K562 (cell line): Measurements from ENCODE around the gene KCND1. TPM values are rescaled to one million over a fixed set of nuclear protein-coding genes. Genes with fewer than 3 reads are reported as not detected.

ENCODE experiments used
- ATAC-seq: fragments of 200-7000 bp; cut with Tn5 transposase; 3 replicates; pipeline ENCODE4 v1.9.1; 2020; ENCODE audit warnings: moderate library complexity
- BruUV-seq: library from RNA; stranded (reverse); fragments of 400-500 nt; replicated peaks from 2 replicates; lab custom pipeline; 2021; lab: Mats Ljungman, UMichigan
- CTCF ChIA-PET: fragments of 300-600 bp; formaldehyde crosslinking; extraction: SDS; loops from one replicate; lab custom pipeline; 2021; ENCODE audit warnings: low intra/inter-chr PET ratio; lab: Yijun Ruan, JAX
- POLR2A ChIA-PET: fragments of 300-600, 350-650 bp; sonication (Branson Sonifier 250); formaldehyde crosslinking; extraction: SDS; loops from one replicate; lab custom pipeline; 2021; ENCODE audit warnings: antibody characterized with exemption, inconsistent platforms; lab: Yijun Ruan, JAX
- DNase-seq, 4 experiments: peaks; one replicate each; pipeline versions ENCODE4 v3.0.0 to v3.0.0-alpha.2; 2011 to 2018; ENCODE audit warnings: low spot score in 3 of 4, mixed read lengths in 3 of 4; ENCODE audit errors: extremely low read depth in 1 of 4
- FAIRE-seq: peaks from 2 replicates; lab custom pipeline; 2011; peaks lifted over from hg19 to GRCh38; lab: Jason Lieb, UNC
- H2AFZ ChIP-seq: 2 replicates; pipeline ENCODE4 v1.6.0; 2011; ENCODE audit warnings: low read depth, low read length, control low read depth, inconsistent platforms
- H3K27ac ChIP-seq: fragments of 200-600 bp; 3 replicates; pipeline ENCODE4 v1.8.0; 2011; ENCODE audit warnings: low read depth, mild to moderate bottlenecking, control low read depth, inconsistent platforms, low read length, moderate library complexity, mixed read lengths; ENCODE audit errors: extremely low read depth
- H3K27me3 ChIP-seq, 2 experiments: fragments of 300-600 bp in 1 of 2; 2 replicates in 1 of 2; 3 replicates in 1 of 2; pipeline versions ENCODE4 v1.6.0 to v1.8.0; 2011; ENCODE audit warnings: inconsistent platforms in 2 of 2, low read length in 2 of 2, mild to moderate bottlenecking in 1 of 2, mixed read lengths in 1 of 2, moderate library complexity in 1 of 2; ENCODE audit not compliant: control insufficient read depth in 2 of 2, insufficient read depth in 2 of 2
- H3K36me3 ChIP-seq: fragments of 300-600 bp; 3 replicates; pipeline ENCODE4 v1.8.0; 2011; ENCODE audit warnings: mild to moderate bottlenecking, low read length, inconsistent platforms; ENCODE audit not compliant: control insufficient read depth, insufficient read depth
- H3K4me1 ChIP-seq, 2 experiments: fragments of 200-600 bp in 1 of 2; replicated peaks in 1 of 2; 2 replicates in 1 of 2; 3 replicates in 1 of 2; pipeline versions ENCODE4 v1.5.1 to v1.8.0; 2011; ENCODE audit warnings: inconsistent platforms in 2 of 2, low read length in 2 of 2, mild to moderate bottlenecking in 1 of 2, mixed read lengths in 1 of 2, moderate library complexity in 1 of 2; ENCODE audit not compliant: control insufficient read depth in 2 of 2, insufficient read depth in 2 of 2
- H3K4me2 ChIP-seq: 2 replicates; pipeline ENCODE4 v1.6.1; 2011; ENCODE audit warnings: low read length, control low read depth, inconsistent platforms, mixed read lengths; ENCODE audit not compliant: insufficient read depth
- H3K4me3 ChIP-seq: fragments of 200-600 bp; sonication (generic), shearing (Covaris generic); 2 replicates; pipeline ENCODE4 v1.5.1; 2016; ENCODE audit warnings: control low read depth, inconsistent platforms
- H3K79me2 ChIP-seq: fragments of 200-600 bp; 3 replicates; pipeline ENCODE4 v1.8.0; 2011; ENCODE audit warnings: low read length, inconsistent platforms; ENCODE audit not compliant: control insufficient read depth, insufficient read depth
- H3K9ac ChIP-seq, 2 experiments: 2 replicates each; pipeline versions ENCODE4 v1.6.0 to v1.6.1; 2011; ENCODE audit warnings: low read depth in 2 of 2, low read length in 2 of 2, control low read depth in 1 of 2, inconsistent platforms in 1 of 2, mild to moderate bottlenecking in 1 of 2, mixed read lengths in 1 of 2; ENCODE audit not compliant: insufficient read depth in 1 of 2
- H3K9me1 ChIP-seq: one replicate; pipeline ENCODE4 v1.6.0; 2011; ENCODE audit warnings: inconsistent platforms, mild to moderate bottlenecking, low read length, moderate library complexity; ENCODE audit not compliant: control insufficient read depth, insufficient read depth
- H3K9me3 ChIP-seq: replicated peaks from 2 replicates; pipeline ENCODE4 v1.5.1; 2011; ENCODE audit warnings: low read depth, low read length, inconsistent platforms; ENCODE audit not compliant: control insufficient read depth, insufficient read depth
- H4K20me1 ChIP-seq: replicated peaks from 2 replicates; pipeline ENCODE4 v1.6.1; 2011; ENCODE audit warnings: low read length, inconsistent platforms, mixed read lengths; ENCODE audit not compliant: control insufficient read depth, insufficient read depth
- BRD4 ChIP-seq: fragments of 200-600 bp; sonication (generic); IDR thresholded peaks from 2 replicates; pipeline ENCODE4 v1.6.1; 2017; ENCODE audit warnings: inconsistent platforms
- CBX1 ChIP-seq: sonication (generic); IDR thresholded peaks from 2 replicates; pipeline ENCODE4 v1.6.1; 2016; ENCODE audit warnings: antibody characterized with exemption, low read depth, mild to moderate bottlenecking
- GABPA ChIP-seq: fragments of 200-800 bp; sonication (Bioruptor generic); conservative IDR thresholded peaks from 2 replicates; pipeline ENCODE4 v1.6.1; 2016; ENCODE audit warnings: low read depth, missing genetic modification characterization, missing compliant biosample characterization
- HIVEP1 ChIP-seq: fragments of 250-450 bp; sonication (Bioruptor Pico); IDR thresholded peaks from 2 replicates; pipeline ENCODE4 v1.4.0; 2020; ENCODE audit warnings: mild to moderate bottlenecking
- KLF6 ChIP-seq: fragments of 250-450 bp; sonication (Bioruptor Pico); IDR thresholded peaks from 2 replicates; pipeline ENCODE4 v1.4.0; 2020; ENCODE audit warnings: mild to moderate bottlenecking, moderate library complexity, borderline replicate concordance
- MED1 ChIP-seq: sonication (generic); formaldehyde crosslinking; IDR thresholded peaks from 2 replicates; pipeline ENCODE4 v1.8.1; 2023; ENCODE audit warnings: missing genetic modification reagents, borderline replicate concordance
- PHB ChIP-seq: fragments of 250-450 bp; sonication (Bioruptor Pico); IDR thresholded peaks from 2 replicates; pipeline ENCODE4 v1.5.0; 2021
- POLR2B ChIP-seq: fragments of 450-650 bp; IDR thresholded peaks from 2 replicates; pipeline ENCODE4 v1.6.1; 2018; ENCODE audit warnings: low read depth; ENCODE audit not compliant: partially characterized antibody
- RFX7 ChIP-seq: fragments of 250-450 bp; sonication (Bioruptor Pico); IDR thresholded peaks from 2 replicates; pipeline ENCODE4 v1.5.1; 2021; ENCODE audit warnings: mild to moderate bottlenecking
- TRIM28 ChIP-seq: fragments of 450-650 bp; IDR thresholded peaks from 2 replicates; pipeline ENCODE4 v1.6.1; 2017
- WHSC1 ChIP-seq: IDR thresholded peaks from one replicate; pipeline ENCODE4 v1.6.1; 2012; ENCODE audit warnings: low read length, control low read depth, inconsistent platforms
- ZBTB9 ChIP-seq: fragments of 450-650 bp; formaldehyde crosslinking; IDR thresholded peaks from 2 replicates; pipeline ENCODE4 v1.4.0; 2020; ENCODE audit warnings: mild to moderate bottlenecking, moderate library complexity
- ZKSCAN1 ChIP-seq: fragments of 150-350 bp; IDR thresholded peaks from 2 replicates; pipeline ENCODE4 v1.6.1; 2016; ENCODE audit warnings: low read depth, low read length
- ZNF146 ChIP-seq: IDR thresholded peaks from one replicate; pipeline ENCODE4 v1.6.1; 2018; ENCODE audit warnings: missing compliant biosample characterization; ENCODE audit not compliant: unreplicated experiment
- ZNF280A ChIP-seq: fragments of 450-650 bp; IDR thresholded peaks from 2 replicates; pipeline ENCODE4 v1.6.1; 2018; ENCODE audit warnings: mild to moderate bottlenecking, low read depth; ENCODE audit not compliant: partially characterized antibody
- WGBS: fragments of 100-300 bp; shearing (Covaris generic); methylation state at CpG from one replicate; pipeline ENCODE4 v1.1.6; 2016; ENCODE audit warnings: low coverage, mixed read lengths; ENCODE audit not compliant: insufficient coverage; ENCODE audit errors: missing lambda C conversion rate; 5-methylcytosine and 5-hydroxymethylcytosine counted together
- in situ Hi-C: fragments of 300-500 bp; cut with MboI; formaldehyde crosslinking; loops from 4 replicates; pipeline ENCODE4 v1.15.0; 2018; ENCODE audit warnings: inconsistent platforms, mixed read lengths
- intact Hi-C: fragments of 100-400 bp; cut with micrococcal nuclease; formaldehyde crosslinking; loops from 2 replicates; pipeline ENCODE4 v1.14.2; 2022
- polyA plus RNA-seq, 8 experiments: library from polyadenylated mRNA; depleted of rRNA in 4 of 8; stranded (reverse) in 5 of 8; unstranded in 3 of 8; fragments of >200 nt; fragmentation: Nextera tagmentation in 2 of 8; fragmentation: Illumina TruSeq in 1 of 8; extraction: Ambion mirVana in 2 of 8; extraction: Trizol in 1 of 8; gene quantifications; 2 replicates each; pipeline versions ENCODE4 v1.2.1 to v1.2.3, GENCODE V29; 2011 to 2014; ENCODE audit warnings: inconsistent platforms in 1 of 8, missing spikeins in 1 of 8
- total RNA-seq, 7 experiments: library from RNA; depleted of rRNA in 6 of 7; stranded (reverse); fragments of >200 nt in 6 of 7; fragmentation: Illumina TruSeq in 2 of 7; extraction: Trizol in 2 of 7; gene quantifications; 2 replicates each; pipeline versions ENCODE4 v1.2.1 to v1.2.3, GENCODE V29; 2011 to 2021; ENCODE audit warnings: low replicate concordance in 1 of 7
- TF ChIP-seq, protein P1 (sequence below): fragments of 200-800 bp; sonication (Bioruptor generic); IDR thresholded peaks from 2 replicates; pipeline ENCODE4 v1.6.1; 2017; ENCODE audit warnings: missing genetic modification characterization, missing compliant biosample characterization
- TF ChIP-seq, protein P2 (sequence below): conservative IDR thresholded peaks from 2 replicates; pipeline ENCODE4 v1.6.1; 2011; ENCODE audit warnings: low read depth, mild to moderate bottlenecking, low read length; ENCODE audit not compliant: control insufficient read depth

The KCND1 gene
- total and polyA plus RNA-seq, 9 of the 15 experiments (the other 6 are each of a cell fraction or from before 2014, with no cell fraction given), result 0.06 to 0.83 (median 0.39) TPM; not detected in 1

DNA sequence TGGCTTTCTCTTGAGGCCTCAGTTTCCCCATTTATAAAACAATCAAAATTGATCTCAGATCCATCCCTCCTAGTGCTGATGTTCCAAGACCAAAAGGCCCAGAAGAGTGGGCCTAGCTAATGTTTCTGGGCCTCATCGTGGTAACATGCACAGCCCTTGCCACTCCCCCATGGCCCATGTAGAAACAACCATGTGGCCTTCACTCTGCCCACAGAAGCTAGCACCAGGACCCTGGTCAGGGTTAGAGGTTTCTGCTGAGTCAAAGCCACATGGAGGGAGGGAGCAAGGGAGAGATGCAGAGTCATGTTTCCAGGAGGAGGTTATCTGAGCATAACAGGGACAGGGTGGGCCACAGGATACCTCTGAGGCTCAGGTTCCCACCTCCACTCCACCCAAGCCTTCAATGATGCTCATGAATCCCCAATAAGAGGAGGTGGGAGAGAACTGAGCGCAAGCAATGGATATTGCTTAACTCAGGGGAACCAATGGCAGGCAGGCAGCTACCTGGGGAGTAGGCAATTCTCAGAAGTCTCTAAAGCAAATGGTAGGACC, 31.2 kb downstream of the KCND1 start:
- H3K79me2 ChIP-seq, result peaks cover 95% of the 10 kb centered on the region
- peak overlapping the region; percentile 30 for H3K4me2 ChIP-seq
- H3K27ac ChIP-seq, result peak overlapping the region; percentile 91
- no peak overlapping the region for H2AFZ ChIP-seq
- in situ Hi-C loops (no loop called here), intact Hi-C loops (loop anchor here (5.0 kb wide), 1 partner anchor 138 kb away; the partner anchor contains the start of gene HDAC6)
- WGBS, result 0% methylated on average over 2 of the region's 2 CpGs
- peaks cover 59% of the 10 kb centered on the region for H3K36me3 ChIP-seq
- ATAC-seq, result peak; percentile 73
- ChIA-PET CTCF (interaction anchor here (0.5 kb wide), 1 partner anchor 18 kb away, joined by 3 read pairs; no protein-coding TSS in a partner anchor), POLR2A (interaction anchor here (0.6 to 1.3 kb wide), 5 partner anchors 8 to 215 kb away, joined by 3 to 11 read pairs (median 4); partner anchors contain the start of gene OTUD5)
- peak overlapping the region; percentile 60 to 65; a peak in 3 of 4 replicates for H3K9ac ChIP-seq
- no peaks in the 10 kb centered on the region for H3K9me3 ChIP-seq
- DNase-seq, result peak; percentile 71 to 93 (median 81)
- no peaks in the 10 kb centered on the region for H4K20me1 ChIP-seq
- peak; percentile 90 for FAIRE-seq
- no peaks in the 10 kb centered on the region for H3K9me1 ChIP-seq
- no peaks in the 10 kb centered on the region for H3K27me3 ChIP-seq
- H3K4me3 ChIP-seq, result no peak overlapping the region
- H3K4me1 ChIP-seq, result peaks cover 68 to 84% of the 10 kb centered on the region in 2 experiments
- no TSS peak for BruUV-seq
- TF ChIP-seq KLF6, result peak; percentile 76; the same call in 1 of the 2 replicates
- no peak for TF ChIP-seq TRIM28
- TF ChIP-seq, protein P1, sequence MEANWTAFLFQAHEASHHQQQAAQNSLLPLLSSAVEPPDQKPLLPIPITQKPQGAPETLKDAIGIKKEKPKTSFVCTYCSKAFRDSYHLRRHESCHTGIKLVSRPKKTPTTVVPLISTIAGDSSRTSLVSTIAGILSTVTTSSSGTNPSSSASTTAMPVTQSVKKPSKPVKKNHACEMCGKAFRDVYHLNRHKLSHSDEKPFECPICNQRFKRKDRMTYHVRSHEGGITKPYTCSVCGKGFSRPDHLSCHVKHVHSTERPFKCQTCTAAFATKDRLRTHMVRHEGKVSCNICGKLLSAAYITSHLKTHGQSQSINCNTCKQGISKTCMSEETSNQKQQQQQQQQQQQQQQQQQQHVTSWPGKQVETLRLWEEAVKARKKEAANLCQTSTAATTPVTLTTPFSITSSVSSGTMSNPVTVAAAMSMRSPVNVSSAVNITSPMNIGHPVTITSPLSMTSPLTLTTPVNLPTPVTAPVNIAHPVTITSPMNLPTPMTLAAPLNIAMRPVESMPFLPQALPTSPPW (CRISPR knock-in tag), result peak; percentile 65; the same call in 1 of the 2 replicates
- TF ChIP-seq ZBTB9 (CRISPR knock-in tag), result 0 out of 2 replicates have a peak, but pooled peaks have one; percentile 45
- no peak for TF ChIP-seq WHSC1
- TF ChIP-seq RFX7 (CRISPR knock-in tag), result no peak
- TF ChIP-seq ZKSCAN1, result no peak
- 0 out of 2 replicates have a peak, but pooled peaks have one; percentile 63 for TF ChIP-seq HIVEP1 (CRISPR knock-in tag)
- no peak for TF ChIP-seq POLR2B
- TF ChIP-seq CBX1, result no peak
- TF ChIP-seq ZNF280A, result no peak
- no peak for TF ChIP-seq BRD4
- TF ChIP-seq ZNF146 (CRISPR knock-in tag), result no peak
- no peak for TF ChIP-seq MED1 (CRISPR knock-in tag)
- no peak for TF ChIP-seq PHB (CRISPR knock-in tag)
- TF ChIP-seq, protein P2, sequence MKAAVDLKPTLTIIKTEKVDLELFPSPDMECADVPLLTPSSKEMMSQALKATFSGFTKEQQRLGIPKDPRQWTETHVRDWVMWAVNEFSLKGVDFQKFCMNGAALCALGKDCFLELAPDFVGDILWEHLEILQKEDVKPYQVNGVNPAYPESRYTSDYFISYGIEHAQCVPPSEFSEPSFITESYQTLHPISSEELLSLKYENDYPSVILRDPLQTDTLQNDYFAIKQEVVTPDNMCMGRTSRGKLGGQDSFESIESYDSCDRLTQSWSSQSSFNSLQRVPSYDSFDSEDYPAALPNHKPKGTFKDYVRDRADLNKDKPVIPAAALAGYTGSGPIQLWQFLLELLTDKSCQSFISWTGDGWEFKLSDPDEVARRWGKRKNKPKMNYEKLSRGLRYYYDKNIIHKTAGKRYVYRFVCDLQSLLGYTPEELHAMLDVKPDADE, result no peak
- no peak for TF ChIP-seq GABPA
